Measurements from ENCODE around the gene PKIB. TPM values are rescaled to one million over a fixed set of nuclear protein-coding genes. Genes with fewer than 3 reads are reported as not detected.

PKIB gene
- polyA plus RNA-seq, 2 of the 4 experiments (the other 2 are of a cell fraction): 0.37 to 1.5 TPM

DNA sequence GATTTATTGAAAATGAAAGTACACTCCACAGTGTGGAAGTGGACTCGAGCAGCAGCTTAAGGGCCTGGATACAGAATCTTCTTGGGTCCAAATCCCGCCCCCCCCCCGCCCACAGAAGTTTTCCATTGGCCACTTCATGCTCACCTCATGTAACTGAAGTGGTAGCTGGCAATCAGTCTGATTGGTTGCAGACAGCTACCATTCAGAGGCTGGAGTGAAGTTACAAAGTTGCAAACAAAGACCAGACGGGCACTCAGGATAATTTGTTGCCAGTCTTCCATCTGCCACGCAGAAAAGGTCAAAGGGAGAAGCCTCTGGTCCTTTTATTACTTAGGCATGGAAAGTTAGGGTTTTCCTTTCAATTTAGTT, 143.5 kb downstream of the PKIB start (continued):
- TF ChIP-seq, protein P1, sequence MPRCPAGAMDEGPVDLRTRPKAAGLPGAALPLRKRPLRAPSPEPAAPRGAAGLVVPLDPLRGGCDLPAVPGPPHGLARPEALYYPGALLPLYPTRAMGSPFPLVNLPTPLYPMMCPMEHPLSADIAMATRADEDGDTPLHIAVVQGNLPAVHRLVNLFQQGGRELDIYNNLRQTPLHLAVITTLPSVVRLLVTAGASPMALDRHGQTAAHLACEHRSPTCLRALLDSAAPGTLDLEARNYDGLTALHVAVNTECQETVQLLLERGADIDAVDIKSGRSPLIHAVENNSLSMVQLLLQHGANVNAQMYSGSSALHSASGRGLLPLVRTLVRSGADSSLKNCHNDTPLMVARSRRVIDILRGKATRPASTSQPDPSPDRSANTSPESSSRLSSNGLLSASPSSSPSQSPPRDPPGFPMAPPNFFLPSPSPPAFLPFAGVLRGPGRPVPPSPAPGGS (IDR thresholded peaks at IDR 0.05): no peak

DNA sequence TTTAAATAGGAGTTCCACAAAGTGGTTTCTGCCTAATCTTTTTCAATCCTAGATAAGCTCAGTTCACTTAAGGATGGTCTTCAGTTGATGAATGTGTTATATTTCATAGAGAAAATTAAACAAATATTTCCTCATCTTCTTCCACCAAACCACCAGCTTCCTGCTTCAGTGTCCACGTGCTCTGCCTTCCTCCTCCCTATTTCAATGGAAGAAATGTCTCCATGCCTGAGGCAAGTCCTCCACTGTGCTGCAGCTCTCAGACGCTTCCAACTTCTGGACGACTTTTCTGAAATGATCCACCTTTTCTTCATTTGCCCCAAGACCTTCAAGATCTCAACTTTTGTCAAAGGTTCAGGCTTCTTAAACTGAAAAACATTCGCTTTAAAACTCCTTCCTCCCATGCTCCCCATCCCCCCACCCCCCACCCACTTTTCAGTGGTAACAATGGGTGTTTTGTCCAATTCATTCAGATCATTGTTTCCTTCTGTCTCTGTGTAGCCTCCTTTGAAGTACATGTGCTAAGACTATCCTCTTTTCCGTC, 144.1 kb downstream of the PKIB start:
- no peaks in the 10 kb centered on the region for H3K4me1 ChIP-seq
- DNase-seq (ENCODE audit: low read depth in 1 of 2, low spot score in 1 of 2) (no peak), ATAC-seq (no peak), FAIRE-seq (no peak)
- TF ChIP-seq, protein P2, sequence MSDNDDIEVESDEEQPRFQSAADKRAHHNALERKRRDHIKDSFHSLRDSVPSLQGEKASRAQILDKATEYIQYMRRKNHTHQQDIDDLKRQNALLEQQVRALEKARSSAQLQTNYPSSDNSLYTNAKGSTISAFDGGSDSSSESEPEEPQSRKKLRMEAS (IDR thresholded peaks at IDR 0.05): no peak
- TF ChIP-seq CHD4 (IDR thresholded peaks at IDR 0.05; ENCODE audit: borderline replicate concordance) (no peak), HOXA7 (CRISPR knock-in tag; IDR thresholded peaks at IDR 0.05) (no peak), CHD2 (IDR thresholded peaks at IDR 0.05; ENCODE audit: low read length, partially characterized antibody) (no peak), KDM1A (IDR thresholded peaks at IDR 0.05; ENCODE audit: low read depth) (no peak), HEYL (CRISPR knock-in tag; IDR thresholded peaks at IDR 0.05) (no peak), FOXS1 (CRISPR knock-in tag; IDR thresholded peaks at IDR 0.05) (no peak), ZNF302 (CRISPR knock-in tag; IDR thresholded peaks at IDR 0.05) (no peak), ZC3H11A (IDR thresholded peaks at IDR 0.05) (no peak), RNF2 (IDR thresholded peaks at IDR 0.05; ENCODE audit: borderline replicate concordance, low read depth) (no peak), RFX5 (IDR thresholded peaks at IDR 0.05) (no peak), MYC (IDR thresholded peaks at IDR 0.05; ENCODE audit: borderline replicate concordance, low read length) (no peak), CBX2 (IDR thresholded peaks at IDR 0.05; ENCODE audit: borderline replicate concordance, low read depth) (no peak), NPAS2 (CRISPR knock-in tag; IDR thresholded peaks at IDR 0.05; ENCODE audit: borderline replicate concordance) (no peak), JUNB (IDR thresholded peaks at IDR 0.05) (no peak), RAD21 (conservative IDR thresholded peaks at IDR 0.05 in 1 of 2, IDR thresholded peaks at IDR 0.05 in 1 of 2) (no peak)
- TF ChIP-seq, protein P3, sequence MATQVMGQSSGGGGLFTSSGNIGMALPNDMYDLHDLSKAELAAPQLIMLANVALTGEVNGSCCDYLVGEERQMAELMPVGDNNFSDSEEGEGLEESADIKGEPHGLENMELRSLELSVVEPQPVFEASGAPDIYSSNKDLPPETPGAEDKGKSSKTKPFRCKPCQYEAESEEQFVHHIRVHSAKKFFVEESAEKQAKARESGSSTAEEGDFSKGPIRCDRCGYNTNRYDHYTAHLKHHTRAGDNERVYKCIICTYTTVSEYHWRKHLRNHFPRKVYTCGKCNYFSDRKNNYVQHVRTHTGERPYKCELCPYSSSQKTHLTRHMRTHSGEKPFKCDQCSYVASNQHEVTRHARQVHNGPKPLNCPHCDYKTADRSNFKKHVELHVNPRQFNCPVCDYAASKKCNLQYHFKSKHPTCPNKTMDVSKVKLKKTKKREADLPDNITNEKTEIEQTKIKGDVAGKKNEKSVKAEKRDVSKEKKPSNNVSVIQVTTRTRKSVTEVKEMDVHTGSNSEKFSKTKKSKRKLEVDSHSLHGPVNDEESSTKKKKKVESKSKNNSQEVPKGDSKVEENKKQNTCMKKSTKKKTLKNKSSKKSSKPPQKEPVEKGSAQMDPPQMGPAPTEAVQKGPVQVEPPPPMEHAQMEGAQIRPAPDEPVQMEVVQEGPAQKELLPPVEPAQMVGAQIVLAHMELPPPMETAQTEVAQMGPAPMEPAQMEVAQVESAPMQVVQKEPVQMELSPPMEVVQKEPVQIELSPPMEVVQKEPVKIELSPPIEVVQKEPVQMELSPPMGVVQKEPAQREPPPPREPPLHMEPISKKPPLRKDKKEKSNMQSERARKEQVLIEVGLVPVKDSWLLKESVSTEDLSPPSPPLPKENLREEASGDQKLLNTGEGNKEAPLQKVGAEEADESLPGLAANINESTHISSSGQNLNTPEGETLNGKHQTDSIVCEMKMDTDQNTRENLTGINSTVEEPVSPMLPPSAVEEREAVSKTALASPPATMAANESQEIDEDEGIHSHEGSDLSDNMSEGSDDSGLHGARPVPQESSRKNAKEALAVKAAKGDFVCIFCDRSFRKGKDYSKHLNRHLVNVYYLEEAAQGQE (IDR thresholded peaks at IDR 0.05): no peak
- TF ChIP-seq, protein P4, sequence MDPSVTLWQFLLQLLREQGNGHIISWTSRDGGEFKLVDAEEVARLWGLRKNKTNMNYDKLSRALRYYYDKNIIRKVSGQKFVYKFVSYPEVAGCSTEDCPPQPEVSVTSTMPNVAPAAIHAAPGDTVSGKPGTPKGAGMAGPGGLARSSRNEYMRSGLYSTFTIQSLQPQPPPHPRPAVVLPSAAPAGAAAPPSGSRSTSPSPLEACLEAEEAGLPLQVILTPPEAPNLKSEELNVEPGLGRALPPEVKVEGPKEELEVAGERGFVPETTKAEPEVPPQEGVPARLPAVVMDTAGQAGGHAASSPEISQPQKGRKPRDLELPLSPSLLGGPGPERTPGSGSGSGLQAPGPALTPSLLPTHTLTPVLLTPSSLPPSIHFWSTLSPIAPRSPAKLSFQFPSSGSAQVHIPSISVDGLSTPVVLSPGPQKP (IDR thresholded peaks at IDR 0.05; ENCODE audit: low read depth, low read length): no peak
- CTCF ChIA-PET: interaction anchor here (0.9 to 1.7 kb wide), 2 partner anchors 10 to 34 kb away, joined by 3 to 5 read pairs; partner anchors contain the start of gene SMPDL3A
- 0 out of 3 replicates have a peak overlapping the region, but pooled peaks have one; percentile 10 for H3K4me2 ChIP-seq
- no peaks in the 10 kb centered on the region for H3K9me3 ChIP-seq
- 56% methylated on average over 5 of the region's 5 CpGs for WGBS (ENCODE audit: missing lambda C conversion rate)
- no peak overlapping the region for H3K4me3 ChIP-seq
- H3K27ac ChIP-seq: no peak overlapping the region
- POLR2A ChIA-PET: no interaction called here

DNA sequence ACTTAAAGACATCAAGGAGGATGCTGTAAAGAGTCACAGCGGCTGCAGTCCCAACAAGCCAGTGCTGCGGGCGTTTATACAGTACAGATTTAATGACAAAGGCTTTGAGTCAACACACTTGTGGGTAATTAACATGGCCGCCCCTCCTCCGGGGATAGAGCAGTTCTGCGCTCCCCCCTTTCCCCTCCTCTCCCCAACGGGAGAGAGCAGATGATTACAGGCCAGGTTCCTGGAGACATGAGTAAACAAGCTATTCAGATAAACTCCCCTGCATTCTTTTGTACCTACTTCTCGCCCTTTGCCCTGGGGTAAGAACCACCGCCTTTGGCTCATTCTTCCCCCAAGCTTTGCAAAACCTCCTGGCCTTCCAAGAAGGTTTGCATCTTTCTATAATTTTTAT, 145.7 kb downstream of the PKIB start:
- ChIA-PET POLR2A (no interaction called here), CTCF (no interaction called here)
- DNase-seq (ENCODE audit: low read depth in 1 of 2, low spot score in 1 of 2) (no peak), ATAC-seq (no peak), FAIRE-seq (no peak)
- no peaks in the 10 kb centered on the region for H3K9me3 ChIP-seq
- H3K27ac ChIP-seq: no peak overlapping the region
- no peak overlapping the region for H3K4me2 ChIP-seq
- WGBS (ENCODE audit: missing lambda C conversion rate): 63% methylated on average over 9 of the region's 9 CpGs
- TF ChIP-seq TFCP2L1 (CRISPR knock-in tag; IDR thresholded peaks at IDR 0.05): no peak
- TF ChIP-seq KDM1A (IDR thresholded peaks at IDR 0.05; ENCODE audit: low read depth): no peak
- no peak for TF ChIP-seq MAZ (IDR thresholded peaks at IDR 0.05; ENCODE audit: borderline replicate concordance, low read depth, low read length)
- TF ChIP-seq FOSB (CRISPR knock-in tag; IDR thresholded peaks at IDR 0.05): no peak
- TF ChIP-seq GATA3 (IDR thresholded peaks at IDR 0.05; ENCODE audit: borderline replicate concordance): no peak
- no peak for TF ChIP-seq HDAC2 (IDR thresholded peaks at IDR 0.05)
- TF ChIP-seq FOSL2 (IDR thresholded peaks at IDR 0.05): no peak
- no peak for TF ChIP-seq FOSL2 (CRISPR knock-in tag; IDR thresholded peaks at IDR 0.05)
- TF ChIP-seq ZC3H11A (IDR thresholded peaks at IDR 0.05): no peak
- TF ChIP-seq, protein P5, sequence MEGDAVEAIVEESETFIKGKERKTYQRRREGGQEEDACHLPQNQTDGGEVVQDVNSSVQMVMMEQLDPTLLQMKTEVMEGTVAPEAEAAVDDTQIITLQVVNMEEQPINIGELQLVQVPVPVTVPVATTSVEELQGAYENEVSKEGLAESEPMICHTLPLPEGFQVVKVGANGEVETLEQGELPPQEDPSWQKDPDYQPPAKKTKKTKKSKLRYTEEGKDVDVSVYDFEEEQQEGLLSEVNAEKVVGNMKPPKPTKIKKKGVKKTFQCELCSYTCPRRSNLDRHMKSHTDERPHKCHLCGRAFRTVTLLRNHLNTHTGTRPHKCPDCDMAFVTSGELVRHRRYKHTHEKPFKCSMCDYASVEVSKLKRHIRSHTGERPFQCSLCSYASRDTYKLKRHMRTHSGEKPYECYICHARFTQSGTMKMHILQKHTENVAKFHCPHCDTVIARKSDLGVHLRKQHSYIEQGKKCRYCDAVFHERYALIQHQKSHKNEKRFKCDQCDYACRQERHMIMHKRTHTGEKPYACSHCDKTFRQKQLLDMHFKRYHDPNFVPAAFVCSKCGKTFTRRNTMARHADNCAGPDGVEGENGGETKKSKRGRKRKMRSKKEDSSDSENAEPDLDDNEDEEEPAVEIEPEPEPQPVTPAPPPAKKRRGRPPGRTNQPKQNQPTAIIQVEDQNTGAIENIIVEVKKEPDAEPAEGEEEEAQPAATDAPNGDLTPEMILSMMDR (IDR thresholded peaks at IDR 0.05): no peak
- TF ChIP-seq CEBPB (IDR thresholded peaks at IDR 0.05): no peak
- TF ChIP-seq EHF (CRISPR knock-in tag; IDR thresholded peaks at IDR 0.05): no peak
- TF ChIP-seq ZSCAN20 (CRISPR knock-in tag; IDR thresholded peaks at IDR 0.05): no peak
- no peaks in the 10 kb centered on the region for H3K4me1 ChIP-seq
- H3K4me3 ChIP-seq: no peak overlapping the region

Measured in A549 (cell line).